ENCODE results near the gene NPLOC4. TPM values are rescaled to one million over a fixed set of nuclear protein-coding genes. Genes with fewer than 3 reads are reported as not detected.
"Not testable (repeated sequence)": the region's sequence is repeated elsewhere in the genome, so short reads cannot be mapped to it uniquely, and the experiment has no call there.

The NPLOC4 gene
- polyA plus RNA-seq, 4 donors = 33.0 to 45.0 (median 34.1) TPM

- Histone ChIP-seq H3K36me3 (ENCODE audit: control insufficient read depth in 3 of 3, insufficient read depth in 2 of 3, low read depth in 1 of 3, low read length in 3 of 3) (peaks cover 21 to 89% (median 26%) of the 10 kb centered on the region in 3 donors), H3K4me3 (ENCODE audit: low read depth in 1 of 3, low read length in 3 of 3) (no peak overlapping the region), H3K27me3 (ENCODE audit: control insufficient read depth in 3 of 3, insufficient read depth in 3 of 3, low read length in 3 of 3) (no peaks in the 10 kb centered on the region), H3K9me3 (ENCODE audit: control insufficient read depth in 2 of 2, insufficient read depth in 1 of 2, low read depth in 1 of 2, low read length in 1 of 2) (no peaks in the 10 kb centered on the region), H3K4me1 (ENCODE audit: control insufficient read depth in 3 of 3, insufficient read depth in 2 of 3, low read depth in 1 of 3, low read length in 2 of 3) (no peaks in the 10 kb centered on the region), H3K27ac (ENCODE audit: low read depth in 1 of 3, low read length in 2 of 3) (no peak overlapping the region)
- no peak for DNase-seq
- WGBS, 3 donors = 95 to 97% (median 96%) methylated on average over 11 of the region's 11 CpGs
- FAIRE-seq = no peak
Observed at GRCh38 chr17:81593105-81593871, 43.6 kb downstream of the NPLOC4 start.

- no peak overlapping the region for H3K27ac ChIP-seq (ENCODE audit: low read depth in 1 of 3, low read length in 2 of 3)
- DNase-seq (no peak), FAIRE-seq (no peak)
- no peaks in the 10 kb centered on the region for H3K9me3 ChIP-seq (ENCODE audit: control insufficient read depth in 2 of 2, insufficient read depth in 1 of 2, low read depth in 1 of 2, low read length in 1 of 2)
- H3K4me1 ChIP-seq (ENCODE audit: control insufficient read depth in 3 of 3, insufficient read depth in 2 of 3, low read depth in 1 of 3, low read length in 2 of 3) = no peaks in the 10 kb centered on the region
- no peaks in the 10 kb centered on the region for H3K27me3 ChIP-seq (ENCODE audit: control insufficient read depth in 3 of 3, insufficient read depth in 3 of 3, low read length in 3 of 3)
- peaks cover 23 to 89% (median 24%) of the 10 kb centered on the region in 3 donors for H3K36me3 ChIP-seq (ENCODE audit: control insufficient read depth in 3 of 3, insufficient read depth in 2 of 3, low read depth in 1 of 3, low read length in 3 of 3)
- 91 to 96% (median 95%) methylated on average over 14 of the region's 14 CpGs for WGBS, 3 donors
- H3K4me3 ChIP-seq (ENCODE audit: low read depth in 1 of 3, low read length in 3 of 3) = no peak overlapping the region
Observed at GRCh38 chr17:81591971-81592370, 44.9 kb downstream of the NPLOC4 start.

GRCh38 chr17:81590121-81590520 is 46.8 kb downstream of the NPLOC4 start:
- Histone ChIP-seq H3K9me3 (ENCODE audit: control insufficient read depth in 2 of 2, insufficient read depth in 1 of 2, low read depth in 1 of 2, low read length in 1 of 2) (no peaks in the 10 kb centered on the region), H3K36me3 (ENCODE audit: control insufficient read depth in 3 of 3, insufficient read depth in 2 of 3, low read depth in 1 of 3, low read length in 3 of 3) (peaks cover 21 to 89% (median 24%) of the 10 kb centered on the region in 3 donors), H3K4me1 (ENCODE audit: control insufficient read depth in 3 of 3, insufficient read depth in 2 of 3, low read depth in 1 of 3, low read length in 2 of 3) (no peaks in the 10 kb centered on the region), H3K4me3 (ENCODE audit: low read depth in 1 of 3, low read length in 3 of 3) (no peak overlapping the region), H3K27ac (ENCODE audit: low read depth in 1 of 3, low read length in 2 of 3) (no peak overlapping the region), H3K27me3 (ENCODE audit: control insufficient read depth in 3 of 3, insufficient read depth in 3 of 3, low read length in 3 of 3) (no peaks in the 10 kb centered on the region)
- DNase-seq = no peak
- FAIRE-seq = no peak
- 94 to 97% (median 94%) methylated on average over 8 of the region's 8 CpGs for WGBS, 3 donors

GRCh38 chr17:81589612-81590011 is 47.3 kb downstream of the NPLOC4 start:
- Histone ChIP-seq H3K9me3 (ENCODE audit: control insufficient read depth in 2 of 2, insufficient read depth in 1 of 2, low read depth in 1 of 2, low read length in 1 of 2) (no peaks in the 10 kb centered on the region), H3K36me3 (ENCODE audit: control insufficient read depth in 3 of 3, insufficient read depth in 2 of 3, low read depth in 1 of 3, low read length in 3 of 3) (peaks cover 20 to 88% (median 24%) of the 10 kb centered on the region in 3 donors), H3K4me3 (ENCODE audit: low read depth in 1 of 3, low read length in 3 of 3) (no peak overlapping the region), H3K27ac (ENCODE audit: low read depth in 1 of 3, low read length in 2 of 3) (no peak overlapping the region), H3K27me3 (ENCODE audit: control insufficient read depth in 3 of 3, insufficient read depth in 3 of 3, low read length in 3 of 3) (no peaks in the 10 kb centered on the region), H3K4me1 (ENCODE audit: control insufficient read depth in 3 of 3, insufficient read depth in 2 of 3, low read depth in 1 of 3, low read length in 2 of 3) (no peaks in the 10 kb centered on the region)
- 88 to 99% (median 93%) methylated on average over 5 of the region's 5 CpGs for WGBS, 3 donors
- FAIRE-seq (no peak), DNase-seq (no peak)

GRCh38 chr17:81586096-81586495 is 50.8 kb downstream of the NPLOC4 start:
- no peaks in the 10 kb centered on the region for H3K9me3 ChIP-seq (ENCODE audit: control insufficient read depth in 2 of 2, insufficient read depth in 1 of 2, low read depth in 1 of 2, low read length in 1 of 2)
- peaks cover 13 to 83% (median 16%) of the 10 kb centered on the region in 3 donors for H3K36me3 ChIP-seq (ENCODE audit: control insufficient read depth in 3 of 3, insufficient read depth in 2 of 3, low read depth in 1 of 3, low read length in 3 of 3)
- no peaks in the 10 kb centered on the region for H3K27me3 ChIP-seq (ENCODE audit: control insufficient read depth in 3 of 3, insufficient read depth in 3 of 3, low read length in 3 of 3)
- WGBS, 3 donors = 89 to 93% (median 89%) methylated on average over 4 of the region's 4 CpGs
- DNase-seq (no peak), FAIRE-seq (no peak)
- no peak overlapping the region for H3K27ac ChIP-seq (ENCODE audit: low read depth in 1 of 3, low read length in 2 of 3)
- H3K4me1 ChIP-seq (ENCODE audit: control insufficient read depth in 3 of 3, insufficient read depth in 2 of 3, low read depth in 1 of 3, low read length in 2 of 3) = no peaks in the 10 kb centered on the region
- no peak overlapping the region for H3K4me3 ChIP-seq (ENCODE audit: low read depth in 1 of 3, low read length in 3 of 3)

- not testable (repeated sequence) for DNase-seq; H3K4me1 ChIP-seq (ENCODE audit: control insufficient read depth in 3 of 3, insufficient read depth in 2 of 3, low read depth in 1 of 3, low read length in 2 of 3); H3K4me3 ChIP-seq (ENCODE audit: low read depth in 1 of 3, low read length in 3 of 3); H3K27ac ChIP-seq (ENCODE audit: low read depth in 1 of 3, low read length in 2 of 3); H3K9me3 ChIP-seq (ENCODE audit: control insufficient read depth in 2 of 2, insufficient read depth in 1 of 2, low read depth in 1 of 2, low read length in 1 of 2); H3K27me3 ChIP-seq (ENCODE audit: control insufficient read depth in 3 of 3, insufficient read depth in 3 of 3, low read length in 3 of 3); FAIRE-seq
- WGBS, 3 donors = 95 to 98% (median 97%) methylated on average over 14 of the region's 14 CpGs
- peaks cover 16 to 83% (median 17%) of the 10 kb centered on the region in 3 donors for H3K36me3 ChIP-seq (ENCODE audit: control insufficient read depth in 3 of 3, insufficient read depth in 2 of 3, low read depth in 1 of 3, low read length in 3 of 3)
Observed at GRCh38 chr17:81584771-81585170, 52.1 kb downstream of the NPLOC4 start.

GRCh38 chr17:81583589-81584342 is 53.1 kb downstream of the NPLOC4 start:
- 88 to 95% (median 94%) methylated on average over 6 of the region's 6 CpGs for WGBS, 3 donors
- Histone ChIP-seq H3K27ac (ENCODE audit: low read depth in 1 of 3, low read length in 2 of 3) (no peak overlapping the region), H3K27me3 (ENCODE audit: control insufficient read depth in 3 of 3, insufficient read depth in 3 of 3, low read length in 3 of 3) (no peaks in the 10 kb centered on the region), H3K9me3 (ENCODE audit: control insufficient read depth in 2 of 2, insufficient read depth in 1 of 2, low read depth in 1 of 2, low read length in 1 of 2) (no peaks in the 10 kb centered on the region), H3K36me3 (ENCODE audit: control insufficient read depth in 3 of 3, insufficient read depth in 2 of 3, low read depth in 1 of 3, low read length in 3 of 3) (peaks cover 14 to 83% (median 16%) of the 10 kb centered on the region in 3 donors), H3K4me3 (ENCODE audit: low read depth in 1 of 3, low read length in 3 of 3) (no peak overlapping the region), H3K4me1 (ENCODE audit: control insufficient read depth in 3 of 3, insufficient read depth in 2 of 3, low read depth in 1 of 3, low read length in 2 of 3) (no peaks in the 10 kb centered on the region)
- DNase-seq = no peak
- no peak for FAIRE-seq

GRCh38 chr17:81582749-81583148 is 54.2 kb downstream of the NPLOC4 start:
- WGBS, 3 donors = 89 to 93% (median 93%) methylated on average over 12 of the region's 12 CpGs
- peaks cover 11 to 82% (median 12%) of the 10 kb centered on the region in 3 donors for H3K36me3 ChIP-seq (ENCODE audit: control insufficient read depth in 3 of 3, insufficient read depth in 2 of 3, low read depth in 1 of 3, low read length in 3 of 3)
- no peak overlapping the region for H3K27ac ChIP-seq (ENCODE audit: low read depth in 1 of 3, low read length in 2 of 3)

More at GRCh38 chr17:81582749-81583148, 54.2 kb downstream of the NPLOC4 start:
- Histone ChIP-seq H3K4me3 (ENCODE audit: low read depth in 1 of 3, low read length in 3 of 3) (no peak overlapping the region), H3K4me1 (ENCODE audit: control insufficient read depth in 3 of 3, insufficient read depth in 2 of 3, low read depth in 1 of 3, low read length in 2 of 3) (no peaks in the 10 kb centered on the region), H3K27me3 (ENCODE audit: control insufficient read depth in 3 of 3, insufficient read depth in 3 of 3, low read length in 3 of 3) (no peaks in the 10 kb centered on the region), H3K9me3 (ENCODE audit: control insufficient read depth in 2 of 2, insufficient read depth in 1 of 2, low read depth in 1 of 2, low read length in 1 of 2) (no peaks in the 10 kb centered on the region)
- DNase-seq (no peak), FAIRE-seq (no peak)
